Astrocyte (in vitro differentiated cells and primary cell): ENCODE measurements around the gene FLRT1.

ENCODE experiments used
- EZH2 ChIP-seq: IDR thresholded peaks from 2 replicates; pipeline ENCODE4 v1.6.1; 2012; ENCODE audit warnings: mild to moderate bottlenecking, low read length, inconsistent platforms; ENCODE audit not compliant: insufficient read depth
- TF ChIP-seq, protein P1 (sequence below): IDR thresholded peaks from 2 replicates; pipeline ENCODE4 v1.5.1; 2011; ENCODE audit warnings: low read depth, mild to moderate bottlenecking, inconsistent platforms, low read length, moderate library complexity; ENCODE audit not compliant: insufficient read depth

- no peak for TF ChIP-seq EZH2
- TF ChIP-seq, protein P1, sequence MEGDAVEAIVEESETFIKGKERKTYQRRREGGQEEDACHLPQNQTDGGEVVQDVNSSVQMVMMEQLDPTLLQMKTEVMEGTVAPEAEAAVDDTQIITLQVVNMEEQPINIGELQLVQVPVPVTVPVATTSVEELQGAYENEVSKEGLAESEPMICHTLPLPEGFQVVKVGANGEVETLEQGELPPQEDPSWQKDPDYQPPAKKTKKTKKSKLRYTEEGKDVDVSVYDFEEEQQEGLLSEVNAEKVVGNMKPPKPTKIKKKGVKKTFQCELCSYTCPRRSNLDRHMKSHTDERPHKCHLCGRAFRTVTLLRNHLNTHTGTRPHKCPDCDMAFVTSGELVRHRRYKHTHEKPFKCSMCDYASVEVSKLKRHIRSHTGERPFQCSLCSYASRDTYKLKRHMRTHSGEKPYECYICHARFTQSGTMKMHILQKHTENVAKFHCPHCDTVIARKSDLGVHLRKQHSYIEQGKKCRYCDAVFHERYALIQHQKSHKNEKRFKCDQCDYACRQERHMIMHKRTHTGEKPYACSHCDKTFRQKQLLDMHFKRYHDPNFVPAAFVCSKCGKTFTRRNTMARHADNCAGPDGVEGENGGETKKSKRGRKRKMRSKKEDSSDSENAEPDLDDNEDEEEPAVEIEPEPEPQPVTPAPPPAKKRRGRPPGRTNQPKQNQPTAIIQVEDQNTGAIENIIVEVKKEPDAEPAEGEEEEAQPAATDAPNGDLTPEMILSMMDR: no peak
Measured at GRCh38 chr11:64068705-64069400, 33.1 kb downstream of the FLRT1 start.
